HUDEP-2 (cell line): ENCODE data around the gene PARS2.
A peak's percentile ranks its signal among the peaks of the same experiment; 100 is the strongest.
"Not testable (repeated sequence)": the region's sequence is repeated elsewhere in the genome, so short reads cannot be mapped to it uniquely, and the experiment has no call there.

Experiments
- DNase-seq, 76 experiments: peaks; one replicate each; lab custom pipeline; 2025; ENCODE audit not compliant: unreplicated experiment in 76 of 76; lab: John Stamatoyannopoulos, UW

Gene PARS2

DNA sequence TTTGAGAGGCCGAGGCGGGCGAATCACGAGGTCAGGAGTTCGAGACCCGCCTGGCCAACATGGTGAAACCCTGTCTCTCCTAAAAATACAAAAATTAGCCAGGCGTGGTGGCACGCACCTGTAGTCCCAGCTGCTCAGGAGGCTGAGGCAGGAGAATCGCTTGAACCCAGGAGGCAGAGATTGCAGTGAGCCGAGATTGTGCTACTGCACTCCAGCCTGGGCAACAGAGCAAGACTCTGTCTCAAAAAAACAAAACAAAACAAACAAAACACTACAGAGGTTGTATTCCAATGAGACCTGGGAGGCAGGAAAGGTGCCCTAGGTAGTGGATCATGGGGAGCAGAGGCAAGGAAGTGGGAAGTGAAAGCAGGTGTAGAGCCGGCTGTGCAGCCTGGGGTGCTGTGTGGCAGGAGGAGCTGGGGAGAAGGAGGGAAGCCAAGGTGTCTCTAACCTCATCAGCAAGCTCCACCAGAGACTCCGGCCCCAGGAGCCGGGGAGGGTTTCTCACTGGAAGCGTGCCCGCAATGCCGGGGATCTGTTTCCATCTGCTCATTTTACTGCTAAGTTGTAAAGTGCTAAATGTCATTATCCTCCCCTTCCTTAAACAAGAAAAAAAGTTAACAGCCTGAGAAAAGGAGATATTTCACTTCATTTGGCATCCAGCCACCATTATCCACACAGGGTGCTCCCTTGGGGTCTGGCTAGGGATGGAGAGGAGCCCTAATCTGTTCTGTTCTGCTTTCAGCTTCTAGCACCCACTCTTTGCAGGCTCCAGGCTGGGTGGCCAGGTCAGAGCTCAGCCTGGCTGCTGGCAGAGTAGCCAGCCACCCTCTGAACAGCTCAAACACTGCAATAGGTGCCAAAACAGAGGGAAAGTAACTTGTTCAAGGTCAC, 11.8 kb upstream of the PARS2 start:
- DNase-seq = not testable (repeated sequence)

DNA sequence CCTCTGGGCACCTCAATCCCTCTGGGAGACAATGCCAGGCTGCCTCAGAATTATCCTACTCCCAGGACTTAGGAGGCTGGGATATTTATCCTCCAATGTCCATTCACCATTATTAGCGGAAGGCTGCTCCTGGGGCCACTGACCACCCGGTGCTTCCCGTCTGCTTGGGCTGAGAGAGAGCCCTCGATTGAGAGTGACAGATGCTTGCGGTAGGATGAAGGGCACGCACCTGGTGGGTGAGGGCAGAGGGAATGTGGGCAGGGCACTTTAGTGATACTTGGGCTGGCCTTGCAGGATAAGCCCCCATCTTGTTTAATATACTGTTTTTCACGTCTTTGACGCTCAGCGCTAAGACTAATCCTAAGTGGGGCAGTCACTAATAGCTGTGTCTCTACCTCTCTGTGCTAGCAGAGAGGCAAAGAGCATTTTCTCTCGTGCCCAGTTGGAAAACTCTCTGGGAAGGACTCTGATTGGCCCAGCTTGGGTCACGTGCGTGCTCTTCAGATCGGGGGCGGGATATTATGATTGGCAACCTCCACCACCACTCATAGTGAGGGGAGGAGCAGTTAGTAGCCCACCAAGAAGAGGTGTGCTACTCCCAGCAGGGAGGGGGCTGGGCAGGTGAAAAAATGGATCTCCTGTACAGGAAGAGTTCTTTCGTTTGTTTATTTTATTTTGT, 10.6 kb upstream of the PARS2 start:
- DNase-seq = peak in 5 of 76 experiments; percentile 2 to 10 (median 4)

DNA sequence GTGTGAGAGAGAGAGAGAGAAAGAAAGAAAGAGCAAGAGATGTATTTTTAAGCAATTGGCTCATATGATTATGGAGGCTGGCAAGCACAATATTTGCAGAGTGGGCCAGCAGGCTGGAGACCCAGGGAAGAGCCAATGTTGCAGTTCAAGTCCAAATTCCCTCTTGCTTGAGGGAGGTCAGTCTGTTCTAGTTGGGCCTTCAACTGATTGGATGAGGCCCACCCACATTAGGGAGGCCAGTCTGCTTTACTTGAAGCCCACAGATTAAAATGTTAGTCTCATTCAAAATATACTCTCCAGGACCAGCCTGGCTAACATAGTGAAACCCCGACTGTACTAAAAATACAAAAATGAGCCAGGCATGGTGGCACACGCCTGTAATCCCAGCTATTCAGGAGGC, 8.6 kb upstream of the PARS2 start:
- no peak for DNase-seq

DNA sequence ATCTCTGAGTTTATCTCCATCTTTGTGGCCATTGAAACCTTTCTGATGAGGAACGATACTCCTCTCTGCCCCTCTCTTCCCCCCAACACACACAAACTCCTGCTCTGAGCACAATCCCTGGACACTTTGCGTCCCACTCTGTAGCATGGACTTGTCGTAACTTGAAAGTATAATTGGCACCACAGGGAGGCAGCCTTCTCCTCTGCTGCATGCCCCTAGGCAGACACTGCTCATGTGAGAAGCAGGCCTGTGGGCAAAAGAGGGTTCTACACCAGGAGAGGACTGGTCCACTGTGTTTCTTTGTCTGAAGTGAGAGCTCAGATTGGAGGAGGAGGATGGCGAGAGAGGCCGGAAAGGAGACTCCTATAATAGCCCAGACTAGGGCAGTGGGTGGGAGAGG, 3.8 kb upstream of the PARS2 start:
- DNase-seq = peak in 1 of 76 experiments; percentile 10

DNA sequence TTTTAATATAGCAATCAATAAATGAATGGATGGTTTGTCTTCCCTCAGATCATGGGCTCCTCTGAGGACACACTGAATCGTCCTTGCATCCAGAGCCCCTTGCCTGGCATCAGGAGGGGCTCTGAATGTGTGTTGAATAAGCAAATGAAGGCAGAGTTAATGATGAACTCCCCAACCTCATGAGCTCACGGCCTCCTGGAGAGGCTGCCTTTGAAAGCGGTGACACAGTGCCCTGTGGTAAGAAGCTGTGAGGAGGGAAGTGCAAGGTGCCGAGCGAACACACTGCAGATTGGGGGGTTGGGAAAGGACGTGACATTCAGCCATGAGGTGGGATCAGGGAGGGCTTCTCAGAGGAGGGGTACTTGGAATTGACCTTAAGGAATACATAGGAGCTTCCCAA, 3.2 kb upstream of the PARS2 start:
- no peak for DNase-seq

DNA sequence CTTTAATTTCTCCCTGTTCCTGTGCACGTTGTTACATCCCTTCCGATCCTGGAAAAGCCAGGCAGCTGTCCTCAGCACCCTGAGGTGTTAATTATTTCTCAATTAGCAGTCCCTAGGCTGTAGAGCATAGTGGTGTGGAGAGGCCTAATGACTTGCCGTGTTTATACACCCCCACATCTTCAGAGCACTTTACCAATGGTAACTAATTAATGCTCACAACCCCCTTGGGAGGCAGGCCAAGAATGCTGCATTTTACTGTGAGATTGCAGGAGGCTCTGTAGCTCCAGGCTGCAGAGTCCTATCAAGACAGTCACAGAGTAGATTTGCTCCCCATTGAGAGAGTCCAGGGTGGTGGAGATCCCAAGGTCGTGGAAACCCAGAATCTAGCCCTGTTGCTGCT, 2.4 kb upstream of the PARS2 start:
- DNase-seq = peak in 2 of 76 experiments; percentile 8 to 31

DNA sequence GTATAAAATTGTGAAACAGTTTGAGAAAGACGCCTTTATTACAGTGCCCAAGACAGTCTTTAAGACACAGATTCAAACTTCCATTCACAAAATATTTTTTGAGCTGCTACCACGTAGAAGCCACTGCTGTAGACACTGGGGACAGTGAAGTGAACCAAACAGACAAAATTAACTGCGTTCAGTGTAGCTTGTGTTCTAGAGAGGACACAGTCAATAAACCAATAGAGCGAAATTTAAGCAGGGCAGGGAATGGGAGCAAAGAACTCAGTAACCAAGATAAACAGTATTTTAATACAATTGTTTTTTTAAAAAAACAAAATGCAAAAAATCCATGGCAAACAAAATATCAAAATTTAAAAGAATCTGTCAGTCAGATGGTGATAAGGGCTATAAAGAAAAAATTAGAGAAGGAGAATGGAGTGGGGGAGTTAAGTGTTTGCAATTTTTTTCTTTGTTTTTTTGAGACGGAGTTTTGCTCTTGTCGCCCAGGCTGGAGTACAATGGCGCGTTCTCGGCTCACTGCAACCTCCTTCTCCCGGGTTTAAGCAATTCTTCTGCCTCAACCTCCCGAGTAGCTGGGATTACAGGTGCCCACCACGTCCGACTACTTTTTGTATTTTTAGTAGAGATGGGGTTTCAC, 719 bp upstream of the PARS2 start:
- no peak for DNase-seq

DNA sequence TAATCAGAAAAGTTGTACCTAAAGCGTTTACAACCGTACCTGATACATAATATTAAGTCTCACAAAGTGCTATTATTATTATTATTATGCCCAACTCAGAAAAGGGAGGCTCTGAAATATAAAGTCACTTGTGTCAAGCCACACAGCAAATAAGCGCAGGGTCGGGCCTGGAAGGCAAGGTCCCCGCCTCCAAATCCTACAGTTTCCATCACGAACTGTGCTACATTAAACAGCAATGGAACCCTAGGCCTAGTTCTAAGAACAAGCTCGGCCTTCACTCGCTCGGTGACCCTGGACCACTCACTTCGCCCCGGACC, 549 bp downstream of the PARS2 start:
- DNase-seq = peak in 1 of 76 experiments; percentile 10

DNA sequence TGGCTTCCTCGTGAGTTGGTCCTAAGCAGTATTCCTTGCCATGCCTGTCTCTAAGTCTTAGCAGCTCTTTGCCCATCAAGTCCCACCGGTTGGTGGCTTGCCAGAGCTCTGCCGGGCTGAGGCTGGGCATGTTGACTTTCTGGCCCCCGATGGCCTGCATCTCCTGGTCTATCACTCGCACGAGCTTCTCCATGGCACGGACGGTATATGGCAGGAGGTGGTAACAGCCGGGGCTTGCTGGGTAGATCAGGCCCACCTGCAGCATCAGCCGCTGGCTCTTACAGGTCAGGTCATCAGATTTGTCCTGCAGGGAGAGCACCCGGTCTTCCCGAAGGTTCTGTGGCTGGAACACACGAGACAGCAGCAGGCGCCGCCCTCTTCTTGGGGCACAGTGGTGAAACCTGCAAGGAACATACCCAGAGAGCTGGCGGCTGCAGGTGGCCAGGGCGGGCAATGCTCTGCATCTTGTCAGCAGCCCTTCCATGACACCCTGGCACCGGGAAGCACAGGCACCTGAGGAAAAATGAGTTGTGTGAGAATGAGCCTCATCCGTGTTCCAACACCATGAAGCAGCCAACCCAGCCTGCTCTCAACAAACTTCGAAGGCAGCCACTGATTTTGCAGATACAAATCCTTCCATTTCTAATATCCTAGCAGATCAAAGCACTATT, 5.5 kb downstream of the PARS2 start:
- no peak for DNase-seq

DNA sequence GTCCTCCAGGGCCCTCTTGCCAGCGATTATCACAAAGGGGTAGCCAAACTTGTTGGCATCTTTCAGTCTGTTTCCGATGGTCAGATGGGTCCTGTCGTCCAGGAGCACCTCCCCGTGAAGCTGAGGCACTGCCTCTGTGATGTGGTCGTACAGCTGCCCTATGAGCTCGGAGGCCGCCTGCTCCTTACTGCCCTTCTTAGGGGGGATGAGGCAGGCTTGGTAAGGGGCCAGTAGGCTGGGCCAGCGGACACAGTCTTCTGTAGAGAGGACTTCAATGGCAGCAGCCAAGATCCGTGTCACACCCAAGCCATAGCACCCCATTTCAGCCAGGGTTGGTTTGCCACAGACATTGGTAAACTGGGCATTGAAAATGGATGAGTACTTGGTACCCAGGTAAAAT, 6.5 kb downstream of the PARS2 start:
- DNase-seq = no peak

DNA sequence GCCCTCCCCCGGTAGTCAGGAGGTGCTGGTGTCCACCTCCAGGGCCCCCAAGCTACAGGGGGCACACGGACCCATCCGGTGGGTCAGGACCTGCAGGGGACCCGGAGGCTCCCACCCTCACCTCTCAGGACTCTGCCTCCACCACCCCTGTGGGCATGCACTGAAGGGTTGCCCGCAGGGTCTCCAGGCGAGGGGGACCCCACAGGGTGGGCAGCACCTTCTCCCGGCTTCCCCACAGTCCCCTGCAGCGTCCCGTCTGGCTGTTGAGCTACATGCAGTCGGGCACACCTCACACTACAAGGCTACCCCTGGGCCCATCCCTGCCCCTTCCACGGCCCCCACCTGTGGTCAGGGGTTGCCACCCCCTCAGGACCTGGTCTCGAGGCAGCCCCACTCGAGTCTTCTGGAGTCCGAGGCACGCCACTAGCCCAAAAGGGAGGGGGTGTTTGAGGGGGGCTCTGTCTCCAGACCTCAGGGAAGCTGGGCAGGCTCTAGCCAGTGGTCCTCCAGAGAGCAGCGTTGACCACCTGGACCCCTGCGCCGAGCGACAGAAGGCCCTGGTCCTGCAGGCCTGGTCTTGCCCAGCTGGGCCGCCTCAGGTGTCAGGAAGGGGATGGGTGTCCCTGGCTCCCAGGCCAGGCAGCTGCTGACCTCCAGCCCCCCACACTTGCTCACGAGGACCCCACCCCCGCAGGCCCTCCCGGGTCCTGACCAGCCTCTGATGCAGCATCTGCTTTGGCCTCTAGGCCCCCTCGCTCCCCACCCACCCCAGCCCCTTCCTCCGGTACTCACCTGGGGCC, 9.6 kb downstream of the PARS2 start:
- no peak for DNase-seq

DNA sequence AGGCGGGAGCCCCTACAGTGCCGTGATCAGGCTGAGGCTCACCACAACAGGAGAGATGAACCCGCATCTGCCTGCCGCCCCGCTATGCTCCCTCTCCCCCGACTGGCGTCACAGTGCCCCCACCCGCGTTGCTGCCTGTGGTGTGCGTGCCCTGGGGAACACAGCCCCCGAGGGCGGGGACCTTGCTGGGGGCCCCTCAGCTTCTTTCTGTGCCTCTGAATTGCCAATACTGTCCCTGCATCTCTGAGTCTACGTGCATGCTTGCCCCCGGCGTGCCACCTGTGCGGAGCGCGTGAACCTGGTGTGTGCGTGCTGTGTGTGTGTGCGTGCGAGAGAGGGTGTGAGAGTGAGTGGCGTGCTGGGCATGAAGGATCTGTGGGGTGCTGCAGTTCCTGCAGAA, 10.3 kb downstream of the PARS2 start:
- no peak for DNase-seq

DNA sequence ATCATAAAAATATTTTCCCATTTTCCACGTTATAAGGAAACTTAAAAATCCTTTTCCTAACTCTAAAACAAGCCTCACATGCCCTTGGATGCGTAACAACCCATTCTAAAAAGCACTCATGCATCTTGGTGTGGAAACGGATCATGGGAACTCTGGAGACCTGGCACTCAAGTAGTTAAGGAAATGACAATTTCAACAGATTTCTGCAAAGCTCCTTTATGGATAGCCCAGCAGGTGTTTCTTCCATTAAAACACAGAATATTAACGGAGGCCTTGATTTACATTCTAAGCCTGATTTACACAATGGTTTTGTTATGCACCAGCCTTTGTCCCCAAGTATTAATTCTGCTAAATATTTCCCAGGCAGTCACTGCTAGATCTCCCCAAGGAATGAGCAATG, 12.9 kb downstream of the PARS2 start:
- no peak for DNase-seq

DNA sequence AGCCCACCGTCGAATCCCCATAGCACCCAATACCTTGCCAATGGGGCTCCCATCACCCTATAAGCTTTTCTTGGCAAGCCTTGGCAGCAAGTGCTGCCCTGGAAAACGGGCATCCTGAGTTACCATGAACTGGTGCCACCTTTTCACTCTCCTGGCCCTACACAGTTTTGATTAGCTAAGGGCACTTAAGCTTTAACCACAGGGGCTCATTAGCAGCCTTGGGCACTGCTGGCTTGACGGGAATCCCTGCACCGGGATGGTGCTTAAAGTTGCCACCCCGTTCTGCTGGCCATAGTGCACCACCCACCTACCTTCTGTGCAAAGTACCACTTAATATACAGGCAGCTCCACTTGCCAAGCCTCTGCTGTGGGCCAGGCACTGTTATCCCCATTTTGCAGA, 13.7 kb downstream of the PARS2 start:
- DNase-seq = peak in 3 of 76 experiments; percentile 3 to 11 (median 4)

DNA sequence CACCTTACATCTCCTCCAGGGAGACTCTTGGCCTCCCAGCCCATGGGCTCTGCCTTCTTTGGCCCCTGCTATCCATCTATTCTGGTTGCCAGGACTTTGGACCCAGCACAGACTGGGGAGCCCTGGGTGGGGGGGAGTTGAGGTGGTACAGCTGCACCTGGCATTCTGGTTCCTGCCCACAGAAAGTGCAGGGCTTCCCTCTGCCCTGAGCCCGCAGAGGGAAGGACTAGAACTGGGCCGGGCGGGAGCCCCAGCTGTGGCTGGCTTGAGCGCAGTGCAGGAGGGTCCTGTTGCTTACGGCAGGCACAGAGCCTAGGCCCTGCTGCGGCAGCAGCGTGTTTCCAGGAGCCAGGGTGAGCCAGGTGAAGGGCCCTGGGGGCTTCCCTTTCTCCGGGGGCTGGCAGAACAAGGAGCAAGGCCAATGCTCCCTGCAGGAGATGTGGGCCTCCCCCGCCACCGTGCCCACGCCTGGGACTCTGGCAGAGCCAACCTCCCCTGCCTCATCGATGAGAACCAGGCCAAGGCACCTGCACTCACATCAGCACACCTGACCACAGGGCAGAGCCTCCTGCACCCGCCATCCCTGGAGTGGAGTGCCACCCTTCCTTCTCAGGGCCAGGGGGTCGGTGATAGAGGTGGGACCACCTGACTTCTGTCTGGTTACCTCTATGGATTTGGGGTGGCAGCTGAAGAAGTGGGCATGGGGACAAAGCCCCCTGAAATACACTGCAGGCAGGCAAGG, 16.1 kb downstream of the PARS2 start:
- no peak for DNase-seq

DNA sequence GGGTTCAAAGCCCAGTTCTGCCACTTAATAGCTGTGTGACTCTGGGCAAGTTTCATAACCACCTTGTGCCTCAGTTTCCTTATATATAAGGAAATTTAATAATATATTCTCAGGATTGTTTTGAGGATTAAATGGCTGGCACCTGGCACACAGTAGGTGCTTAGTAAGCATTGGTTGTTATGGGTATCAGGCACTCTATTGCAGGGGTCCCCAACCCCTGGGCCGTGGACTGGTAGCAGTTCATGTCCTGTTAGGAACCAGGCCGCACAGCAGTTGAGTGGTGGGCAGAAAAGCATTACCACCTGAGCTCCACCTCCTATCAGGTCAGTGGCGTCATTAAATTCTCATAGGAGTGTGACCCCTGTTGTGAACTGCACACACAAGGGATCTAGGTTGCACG, 18.5 kb downstream of the PARS2 start:
- DNase-seq = no peak

DNA sequence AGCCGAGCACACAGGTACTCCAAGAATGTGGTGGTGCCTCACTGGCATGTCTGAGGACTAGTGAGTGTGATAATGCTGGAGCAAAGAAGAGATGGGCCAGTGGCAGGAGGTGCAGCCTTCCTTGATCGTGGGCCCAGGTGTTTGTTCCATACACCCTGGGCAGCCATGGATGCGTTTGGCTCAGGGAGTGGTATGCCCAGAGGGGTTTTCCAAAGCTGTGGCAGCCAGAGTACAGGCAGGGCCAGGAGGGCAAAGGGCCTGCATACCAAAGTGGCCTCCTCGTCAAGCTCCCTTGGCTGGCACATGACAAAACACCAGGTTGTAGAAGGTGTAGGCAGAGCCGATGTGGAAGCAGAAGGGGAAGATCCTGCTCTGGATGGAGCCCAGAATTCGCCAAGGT, 19.0 kb downstream of the PARS2 start:
- DNase-seq = no peak

DNA sequence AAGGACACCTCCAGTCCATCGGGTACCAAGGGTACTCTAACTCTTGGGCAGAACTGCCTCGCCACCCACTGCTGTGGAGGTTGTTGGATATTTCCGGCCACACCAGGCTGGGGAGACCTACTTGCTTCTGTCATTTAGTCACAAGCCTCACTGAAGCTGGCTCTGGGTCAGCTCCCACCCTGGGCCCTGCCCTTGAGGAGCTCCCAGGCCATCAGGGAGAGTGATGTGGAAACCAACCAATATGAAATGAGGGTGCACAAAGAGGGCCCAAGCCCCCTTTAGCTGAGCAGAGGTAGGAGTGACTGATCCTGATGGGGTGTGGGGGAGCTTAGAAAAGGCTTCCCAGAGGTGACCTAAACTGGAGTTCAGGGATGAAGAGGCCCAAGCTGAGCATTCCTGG, 19.6 kb downstream of the PARS2 start:
- DNase-seq = no peak

DNA sequence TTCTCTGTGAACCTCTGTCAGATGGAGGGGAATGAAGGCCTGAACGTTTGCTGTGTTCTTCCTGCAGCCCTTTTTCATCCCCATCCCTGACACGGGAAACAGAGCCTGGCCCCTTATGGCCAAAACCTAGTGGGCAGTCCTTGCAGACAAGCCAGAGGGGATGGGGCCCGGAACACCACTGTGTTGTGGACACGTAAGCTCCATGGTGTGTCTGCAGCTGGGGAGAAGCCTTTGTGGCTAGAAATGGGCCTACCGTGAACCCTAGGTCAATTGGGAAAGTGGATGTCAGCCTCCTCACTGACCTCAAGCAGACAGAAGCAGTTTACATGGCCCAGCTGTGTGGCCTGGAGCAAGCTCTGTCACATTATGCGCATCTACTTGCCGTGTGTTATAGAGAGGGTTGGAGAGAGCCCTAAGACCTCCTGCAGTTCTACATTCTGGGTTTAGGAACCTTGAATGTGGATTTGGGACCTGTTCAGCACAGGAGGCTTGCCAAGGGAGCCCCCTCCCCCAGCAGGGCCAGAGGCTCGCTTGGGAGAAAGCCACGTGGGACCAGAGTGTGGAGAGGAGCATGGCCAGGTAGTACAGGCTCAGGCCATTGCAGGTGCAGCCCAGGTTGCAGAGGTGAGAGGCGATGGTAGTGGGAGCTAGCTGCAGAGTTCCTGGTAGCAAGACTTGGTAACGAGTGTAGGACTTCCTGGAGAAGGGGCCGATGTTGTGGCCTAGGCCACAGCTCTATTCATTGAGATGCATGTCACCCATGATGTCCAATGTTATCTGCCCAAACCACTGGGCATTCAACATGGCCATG, 20.7 kb downstream of the PARS2 start:
- DNase-seq = no peak
